Activated naive CD8-positive, alpha-beta T cell (primary cell): ENCODE results near the gene GUK1.
A peak's percentile ranks its signal among the peaks of the same experiment; 100 is the strongest.

ENCODE experiments used
- H3K27ac Mint-ChIP-seq: one replicate; pipeline ENCODE4 v1.8.0; 2021; ENCODE audit warnings: mixed read lengths
- H3K27me3 Mint-ChIP-seq: one replicate; pipeline ENCODE4 v1.8.0; 2021; ENCODE audit warnings: mixed read lengths
- H3K36me3 Mint-ChIP-seq: one replicate; pipeline ENCODE4 v1.8.0; 2021; ENCODE audit warnings: mixed read lengths
- H3K4me1 Mint-ChIP-seq: one replicate; pipeline ENCODE4 v1.8.0; 2021; ENCODE audit warnings: low read depth, mixed read lengths
- H3K4me3 Mint-ChIP-seq: one replicate; pipeline ENCODE4 v1.8.0; 2021; ENCODE audit warnings: mild to moderate bottlenecking, mixed read lengths
- H3K9me3 Mint-ChIP-seq: one replicate; pipeline ENCODE4 v1.8.0; 2021; ENCODE audit warnings: low read depth, mixed read lengths

The GUK1 gene

DNA sequence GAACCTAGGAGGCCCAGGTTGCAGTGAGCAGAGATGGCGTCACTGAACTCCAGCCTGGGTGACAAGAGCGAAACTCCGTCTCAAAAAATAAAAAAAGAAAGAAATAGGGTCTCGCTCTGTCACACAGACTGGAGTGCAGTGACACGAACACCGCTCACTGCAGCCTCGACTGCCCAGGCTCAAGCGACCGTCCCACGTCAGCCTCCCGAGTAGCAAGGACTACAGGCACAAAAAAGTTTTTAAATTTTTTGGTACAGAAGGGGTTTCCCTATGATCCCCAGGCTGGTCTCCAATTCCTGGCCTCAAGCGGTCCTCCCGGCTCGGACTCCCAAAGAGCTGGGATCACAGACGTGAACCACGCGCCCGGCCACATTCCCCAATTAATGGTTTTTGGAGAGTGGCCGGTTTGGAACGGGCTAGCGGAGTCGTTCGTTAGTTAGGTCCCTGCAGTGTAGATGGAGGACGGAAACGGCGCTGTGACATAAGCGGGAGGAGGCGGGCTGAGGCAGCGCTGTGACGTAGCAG lies 611 bp upstream of the GUK1 start:
- H3K4me3 Mint-ChIP-seq, result peak overlapping the region; percentile 98
- H3K27me3 Mint-ChIP-seq, result no peaks in the 10 kb centered on the region
- no peaks in the 10 kb centered on the region for H3K9me3 Mint-ChIP-seq
- peak overlapping the region; percentile 93 for H3K27ac Mint-ChIP-seq
- peaks cover 24% of the 10 kb centered on the region for H3K4me1 Mint-ChIP-seq
- no peaks in the 10 kb centered on the region for H3K36me3 Mint-ChIP-seq

DNA sequence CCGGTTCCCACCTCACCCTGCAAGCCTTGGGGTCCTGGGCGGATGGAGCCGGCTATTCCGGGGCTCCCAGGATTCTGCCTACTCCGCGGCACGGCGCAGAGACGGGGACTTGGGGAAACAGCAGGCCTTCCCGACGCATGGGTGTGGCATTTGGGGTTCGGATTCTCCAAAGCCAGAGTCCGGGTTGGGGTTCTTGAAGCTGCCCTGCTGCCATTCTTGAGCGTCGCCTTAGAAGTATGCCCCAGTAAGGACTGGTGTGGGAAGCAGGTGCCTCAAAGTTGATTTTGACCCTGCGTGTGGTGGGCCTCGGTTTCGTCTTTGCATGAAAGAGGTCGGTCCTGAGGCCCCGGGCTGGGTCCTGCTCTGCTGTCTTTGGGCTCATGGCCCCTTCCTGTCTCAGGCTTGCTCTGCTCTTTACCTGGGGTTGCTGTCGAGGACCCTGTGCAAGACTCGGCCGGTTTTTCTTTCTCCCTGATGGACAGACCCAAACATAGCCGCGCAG lies 696 bp downstream of the GUK1 start:
- Mint-ChIP-seq H3K36me3 (no peaks in the 10 kb centered on the region), H3K4me3 (peak overlapping the region; percentile 98), H3K4me1 (peaks cover 27% of the 10 kb centered on the region), H3K27ac (peak overlapping the region; percentile 95), H3K27me3 (no peaks in the 10 kb centered on the region), H3K9me3 (no peaks in the 10 kb centered on the region)

DNA sequence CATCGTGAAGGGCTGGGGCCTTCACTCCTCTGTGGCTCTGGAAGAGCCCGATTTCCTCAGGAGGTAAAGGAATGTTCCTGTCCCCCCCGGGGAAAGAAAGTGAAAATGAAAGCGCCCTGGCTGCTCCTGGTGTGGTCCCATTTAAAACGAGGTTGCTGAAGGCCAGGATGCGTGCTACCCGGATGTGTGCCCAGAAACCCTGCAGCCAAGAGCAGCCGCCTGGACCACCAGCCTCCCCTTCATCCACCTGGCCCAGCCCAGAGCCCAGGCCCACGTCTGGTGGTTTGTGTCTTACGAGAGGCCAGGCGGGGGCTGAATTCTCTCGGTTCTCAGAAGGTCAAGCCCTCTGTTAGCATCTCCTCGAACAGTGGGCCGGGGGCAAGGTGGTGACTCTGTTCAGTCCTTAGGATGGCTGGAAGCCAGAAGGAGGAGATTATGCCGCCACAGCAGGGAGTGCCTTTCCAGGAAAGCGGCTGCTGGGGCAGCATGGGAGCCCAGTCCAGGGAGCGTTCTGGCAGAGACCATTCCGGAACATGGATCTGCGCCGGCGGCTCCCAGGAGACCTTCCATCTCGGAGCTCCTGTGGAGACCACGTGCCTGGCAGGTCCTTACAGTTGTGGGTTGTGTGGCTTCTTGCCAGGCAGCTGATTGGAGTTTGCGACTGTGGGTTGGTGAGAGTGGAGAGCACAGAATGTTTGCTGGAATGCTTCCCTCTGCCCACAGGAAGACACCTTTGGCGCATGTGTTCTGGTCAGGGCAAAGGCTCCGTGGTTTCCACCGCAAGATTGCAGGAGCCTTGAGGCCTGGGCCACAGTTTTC lies 1.4 kb downstream of the GUK1 start:
- H3K27ac Mint-ChIP-seq, result peak overlapping the region; percentile 95
- H3K9me3 Mint-ChIP-seq, result no peaks in the 10 kb centered on the region
- peaks cover 27% of the 10 kb centered on the region for H3K4me1 Mint-ChIP-seq
- no peaks in the 10 kb centered on the region for H3K27me3 Mint-ChIP-seq
- H3K36me3 Mint-ChIP-seq, result no peaks in the 10 kb centered on the region
- peak overlapping the region; percentile 98 for H3K4me3 Mint-ChIP-seq

DNA sequence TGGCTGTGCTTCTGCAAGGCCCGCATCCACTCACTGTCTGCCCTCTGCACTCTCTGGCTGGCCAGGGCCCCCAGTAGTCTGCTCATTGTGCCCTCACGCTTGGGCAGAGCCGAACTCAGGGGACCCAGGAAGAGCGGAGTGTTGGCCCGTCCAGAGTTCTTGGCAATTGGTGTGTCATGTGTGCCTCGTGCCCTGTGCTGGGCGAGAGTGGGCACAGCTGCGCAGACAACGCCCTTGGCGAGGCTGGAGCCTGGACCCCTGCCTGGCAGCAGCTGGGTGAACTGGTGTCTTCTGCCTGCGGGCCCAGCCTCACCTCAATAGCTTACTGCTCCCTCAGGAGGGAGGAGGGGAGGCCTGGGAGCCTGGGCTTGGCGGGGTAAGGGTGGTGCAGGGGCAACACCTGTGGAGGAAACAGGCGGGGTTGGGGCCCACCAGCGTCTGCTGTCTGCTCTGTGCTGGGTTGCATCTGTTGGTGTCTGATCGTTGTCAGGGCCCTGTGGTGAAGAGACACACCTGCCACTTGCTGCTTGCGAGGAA lies 2.1 kb downstream of the GUK1 start:
- Mint-ChIP-seq H3K4me1 (peaks cover 27% of the 10 kb centered on the region), H3K27me3 (no peaks in the 10 kb centered on the region), H3K27ac (peak overlapping the region; percentile 95), H3K9me3 (no peaks in the 10 kb centered on the region), H3K36me3 (no peaks in the 10 kb centered on the region), H3K4me3 (peak overlapping the region; percentile 98)

DNA sequence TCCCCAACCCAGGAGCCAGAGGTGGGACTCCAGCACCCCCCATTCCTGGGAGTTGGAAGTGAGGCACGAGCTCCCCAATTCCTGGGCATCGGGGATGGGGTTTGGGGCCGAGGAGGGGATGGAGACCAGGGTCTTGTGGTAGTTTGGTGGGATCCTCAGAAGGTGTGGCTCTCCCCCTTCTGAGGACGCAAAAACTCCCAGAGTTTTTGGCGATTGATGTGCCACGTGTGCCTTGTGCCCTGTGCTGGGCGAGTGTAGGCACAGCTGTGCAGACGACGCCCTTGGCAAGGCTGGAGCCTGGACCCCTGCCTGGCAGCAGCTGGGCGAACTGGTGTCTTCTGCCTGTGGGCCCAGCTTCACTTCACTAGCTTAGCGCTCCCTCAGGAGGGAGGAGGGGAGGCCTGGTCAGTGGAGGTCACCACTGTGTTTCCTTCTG lies 2.6 kb downstream of the GUK1 start:
- no peaks in the 10 kb centered on the region for H3K36me3 Mint-ChIP-seq
- no peaks in the 10 kb centered on the region for H3K9me3 Mint-ChIP-seq
- peak overlapping the region; percentile 76 for H3K27ac Mint-ChIP-seq
- peaks cover 27% of the 10 kb centered on the region for H3K4me1 Mint-ChIP-seq
- peak overlapping the region; percentile 98 for H3K4me3 Mint-ChIP-seq
- no peaks in the 10 kb centered on the region for H3K27me3 Mint-ChIP-seq

DNA sequence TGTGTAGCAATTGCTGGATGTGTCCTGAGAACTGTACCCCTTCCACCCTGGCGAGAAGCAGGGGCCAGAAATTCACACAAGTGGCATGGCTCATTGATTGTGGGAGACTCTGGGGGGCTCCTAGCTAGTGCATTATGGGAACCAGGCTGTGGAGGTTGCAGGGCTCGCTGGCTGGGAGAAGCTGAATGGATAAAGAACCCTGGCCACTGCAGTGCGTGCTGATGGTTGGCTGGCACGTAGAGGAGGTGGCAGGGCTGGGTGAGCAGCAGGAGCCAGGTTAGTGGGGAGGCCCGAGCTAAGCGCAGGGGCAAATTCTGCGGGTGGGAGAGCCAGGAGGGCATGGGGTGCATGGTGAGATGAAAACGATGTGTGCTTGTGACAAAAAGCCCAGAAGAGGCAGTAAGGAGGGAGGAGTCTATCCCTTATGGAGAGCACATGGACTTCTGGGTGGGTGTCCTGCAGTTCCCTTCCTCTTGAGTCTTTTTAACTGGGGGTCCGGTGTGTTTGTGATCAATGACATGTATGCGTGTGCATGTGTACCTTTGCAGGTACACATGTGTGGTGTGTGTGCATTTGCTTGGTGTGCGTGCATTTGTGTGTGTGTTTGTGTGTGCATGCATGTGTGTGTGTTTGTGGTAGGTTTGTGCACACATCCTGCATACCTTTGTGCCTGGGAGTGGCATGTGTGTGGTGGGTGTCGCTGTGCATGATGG lies 3.6 kb downstream of the GUK1 start:
- H3K27me3 Mint-ChIP-seq, result no peaks in the 10 kb centered on the region
- no peaks in the 10 kb centered on the region for H3K9me3 Mint-ChIP-seq
- H3K27ac Mint-ChIP-seq, result peak overlapping the region; percentile 76
- H3K4me3 Mint-ChIP-seq, result peak overlapping the region; percentile 98
- H3K36me3 Mint-ChIP-seq, result no peaks in the 10 kb centered on the region
- peaks cover 27% of the 10 kb centered on the region for H3K4me1 Mint-ChIP-seq

DNA sequence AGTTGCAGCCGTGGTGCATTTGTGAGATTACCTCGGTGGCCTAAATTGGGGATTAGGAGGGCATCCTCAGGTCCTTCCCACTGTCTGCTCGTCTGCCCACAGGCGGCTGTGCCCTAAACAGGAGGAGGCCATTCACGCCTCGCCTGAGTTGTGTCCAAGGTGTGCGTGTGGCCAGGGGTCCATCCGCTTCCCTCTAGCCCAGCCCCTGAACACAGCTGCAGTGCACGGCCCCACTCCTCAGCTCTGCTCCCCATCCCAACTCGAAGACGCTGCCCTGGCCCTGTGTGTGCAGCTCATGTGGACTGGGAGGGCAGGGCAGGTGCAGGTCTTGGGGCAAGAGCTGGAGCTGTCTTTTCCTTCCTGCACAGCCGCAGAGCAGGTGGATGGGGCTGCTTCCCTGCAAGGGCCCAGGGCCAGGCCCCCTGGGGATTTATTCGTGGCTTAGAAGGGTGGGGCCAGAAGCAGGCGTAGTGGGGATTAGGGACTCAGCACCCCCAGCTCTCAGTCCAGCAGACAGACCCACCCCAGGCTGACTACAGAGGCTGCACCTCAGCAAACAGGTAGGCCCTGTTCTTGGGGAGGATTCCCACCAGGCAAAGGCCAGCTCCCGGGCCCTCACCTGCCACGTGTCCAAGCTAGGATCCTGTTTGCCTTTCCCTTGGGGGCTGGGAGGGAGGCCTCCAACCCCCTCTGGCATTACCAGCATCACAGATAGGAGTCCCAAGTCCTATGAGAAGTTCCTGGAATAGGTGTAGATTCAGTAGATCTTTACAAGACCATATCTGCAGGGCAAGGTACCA lies 4.3 kb downstream of the GUK1 start:
- peak overlapping the region; percentile 98 for H3K4me3 Mint-ChIP-seq
- H3K9me3 Mint-ChIP-seq, result no peaks in the 10 kb centered on the region
- H3K27me3 Mint-ChIP-seq, result no peaks in the 10 kb centered on the region
- H3K27ac Mint-ChIP-seq, result no peak overlapping the region
- peaks cover 27% of the 10 kb centered on the region for H3K4me1 Mint-ChIP-seq
- no peaks in the 10 kb centered on the region for H3K36me3 Mint-ChIP-seq

DNA sequence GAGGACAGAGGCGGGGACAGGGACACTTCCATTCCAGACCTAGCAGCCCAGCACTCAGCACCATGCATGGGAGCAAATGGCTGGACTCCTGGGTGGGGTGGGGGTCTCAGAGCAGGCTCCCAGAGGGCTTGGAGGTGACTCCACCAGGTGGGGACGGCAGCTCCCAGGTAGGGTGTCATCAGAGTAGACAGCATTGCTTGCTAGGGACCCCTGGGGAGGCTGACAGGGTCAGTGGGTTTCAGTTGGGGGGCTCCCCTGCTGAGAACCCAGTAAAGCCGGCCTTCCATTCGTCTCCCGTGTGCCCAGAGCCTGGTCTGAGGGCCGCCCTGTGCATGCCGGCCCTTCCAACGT lies 4.9 kb downstream of the GUK1 start:
- Mint-ChIP-seq H3K27me3 (no peaks in the 10 kb centered on the region), H3K4me3 (no peak overlapping the region), H3K4me1 (peaks cover 27% of the 10 kb centered on the region), H3K27ac (no peak overlapping the region), H3K36me3 (no peaks in the 10 kb centered on the region), H3K9me3 (no peaks in the 10 kb centered on the region)

DNA sequence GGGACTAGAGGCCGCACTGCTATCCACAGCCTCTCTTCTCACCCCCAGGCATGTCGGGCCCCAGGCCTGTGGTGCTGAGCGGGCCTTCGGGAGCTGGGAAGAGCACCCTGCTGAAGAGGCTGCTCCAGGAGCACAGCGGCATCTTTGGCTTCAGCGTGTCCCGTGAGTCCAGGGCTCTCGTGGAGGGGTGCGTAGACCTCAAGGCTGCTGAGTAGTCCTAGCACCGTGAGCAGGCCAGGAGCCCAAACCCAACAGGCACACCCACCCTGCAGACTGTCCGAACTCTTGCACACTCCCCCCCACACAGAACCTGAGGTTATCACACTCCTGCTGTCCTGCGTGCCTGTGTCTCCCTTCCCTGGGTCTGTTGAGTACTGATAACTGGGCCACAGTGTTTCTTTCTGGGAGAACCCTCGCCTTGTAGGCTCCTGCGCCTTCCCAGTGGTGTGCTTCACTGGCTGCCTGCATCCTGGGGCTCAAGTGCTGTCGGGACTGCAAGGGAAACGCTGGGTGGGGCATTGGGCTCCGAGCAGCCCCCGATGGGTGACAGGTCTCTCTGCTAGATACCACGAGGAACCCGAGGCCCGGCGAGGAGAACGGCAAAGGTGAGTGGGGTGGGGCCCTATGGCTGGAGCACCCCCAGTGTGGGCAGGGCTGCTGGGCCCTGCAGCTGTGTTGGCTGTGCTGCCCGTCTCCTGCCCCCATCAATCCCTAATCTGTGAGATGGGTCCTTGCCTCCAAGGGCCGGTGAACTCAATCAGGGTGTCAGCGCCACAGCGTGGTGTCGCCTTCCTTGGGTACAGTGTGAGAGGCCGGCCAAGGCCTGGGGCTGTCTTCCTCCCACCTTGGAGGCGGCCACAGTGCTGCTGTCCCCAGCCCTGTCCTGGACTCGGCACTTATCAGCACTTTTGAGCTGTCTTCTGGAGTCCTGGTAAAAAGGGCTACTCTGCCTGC lies 5.7 kb downstream of the GUK1 start:
- Mint-ChIP-seq H3K27me3 (no peaks in the 10 kb centered on the region), H3K4me3 (no peak overlapping the region), H3K27ac (no peak overlapping the region), H3K9me3 (no peaks in the 10 kb centered on the region), H3K36me3 (no peaks in the 10 kb centered on the region), H3K4me1 (peaks cover 27% of the 10 kb centered on the region)

DNA sequence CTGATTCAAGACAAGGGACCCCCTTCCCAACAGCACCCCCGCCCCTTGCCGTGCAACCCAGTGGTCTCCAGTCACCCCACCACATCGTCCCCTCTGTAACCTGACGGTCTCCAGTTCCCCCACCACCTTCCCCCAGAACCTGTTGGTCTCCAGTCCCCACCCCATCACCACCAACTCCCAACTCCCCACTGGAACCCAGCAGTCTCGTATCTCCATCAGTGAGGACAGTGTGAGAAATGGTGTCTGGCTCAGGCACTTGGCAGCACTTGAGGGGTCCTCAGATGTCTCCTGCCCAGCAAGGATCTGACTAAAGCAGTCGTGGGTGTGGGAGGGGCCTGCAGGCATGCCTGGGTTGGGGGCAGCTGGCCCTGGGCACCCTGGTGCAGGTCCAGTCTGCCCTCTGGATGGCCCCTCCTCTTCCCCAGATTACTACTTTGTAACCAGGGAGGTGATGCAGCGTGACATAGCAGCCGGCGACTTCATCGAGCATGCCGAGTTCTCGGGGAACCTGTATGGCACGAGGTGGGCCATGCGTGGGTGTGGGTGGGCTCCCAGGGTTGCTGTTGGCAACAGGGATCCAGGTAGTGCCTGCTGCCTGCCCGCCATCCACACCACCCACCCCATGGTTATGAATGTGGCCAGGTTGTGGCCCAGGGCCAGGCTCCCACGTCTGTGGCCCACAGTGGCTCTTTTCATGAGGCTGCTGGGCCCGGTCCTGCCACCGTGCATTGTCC lies 6.5 kb downstream of the GUK1 start:
- no peak overlapping the region for H3K4me3 Mint-ChIP-seq
- H3K4me1 Mint-ChIP-seq, result peaks cover 27% of the 10 kb centered on the region
- H3K27me3 Mint-ChIP-seq, result no peaks in the 10 kb centered on the region
- H3K9me3 Mint-ChIP-seq, result no peaks in the 10 kb centered on the region
- no peaks in the 10 kb centered on the region for H3K36me3 Mint-ChIP-seq
- H3K27ac Mint-ChIP-seq, result no peak overlapping the region

DNA sequence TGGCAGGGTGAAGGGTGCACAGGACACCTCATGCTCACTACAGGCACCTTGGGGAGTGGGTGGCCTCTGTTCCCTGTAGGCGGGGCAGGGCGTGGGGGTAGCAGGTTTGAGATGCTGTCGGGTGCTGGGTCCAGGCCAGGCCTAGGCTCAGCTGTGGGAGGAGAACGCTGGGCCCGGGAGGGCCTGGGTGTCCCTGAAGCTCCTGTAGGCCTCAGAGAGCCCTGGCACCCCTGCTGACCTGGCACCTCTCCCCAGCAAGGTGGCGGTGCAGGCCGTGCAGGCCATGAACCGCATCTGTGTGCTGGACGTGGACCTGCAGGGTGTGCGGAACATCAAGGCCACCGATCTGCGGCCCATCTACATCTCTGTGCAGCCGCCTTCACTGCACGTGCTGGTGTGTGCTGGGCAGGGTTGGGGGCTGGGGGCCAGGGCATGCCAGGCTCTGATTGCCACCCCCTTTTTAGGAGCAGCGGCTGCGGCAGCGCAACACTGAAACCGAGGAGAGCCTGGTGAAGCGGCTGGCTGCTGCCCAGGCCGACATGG lies 7.1 kb downstream of the GUK1 start:
- Mint-ChIP-seq H3K27ac (no peak overlapping the region), H3K4me1 (peaks cover 23% of the 10 kb centered on the region), H3K36me3 (no peaks in the 10 kb centered on the region), H3K4me3 (no peak overlapping the region), H3K27me3 (no peaks in the 10 kb centered on the region), H3K9me3 (no peaks in the 10 kb centered on the region)

DNA sequence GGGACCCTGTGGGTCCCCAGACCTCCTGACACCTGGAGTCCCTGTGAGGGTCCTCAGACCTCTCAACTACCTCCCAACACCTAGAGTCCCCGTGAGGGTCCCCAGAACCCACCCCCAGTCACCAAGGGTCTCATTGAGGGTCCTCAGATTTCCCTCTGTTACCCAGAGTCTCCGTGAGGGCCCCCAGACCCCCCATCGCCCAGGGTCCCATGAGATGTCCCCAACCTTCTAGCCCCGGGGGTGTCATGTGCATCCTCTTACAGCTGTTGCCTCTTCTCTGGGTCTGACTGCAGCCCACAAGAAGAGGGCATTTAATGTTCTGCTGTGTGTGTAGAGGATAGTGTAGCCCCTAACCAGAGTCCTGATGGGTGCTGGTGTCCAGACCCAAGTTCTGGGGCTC lies 7.7 kb downstream of the GUK1 start:
- Mint-ChIP-seq H3K4me1 (peaks cover 20% of the 10 kb centered on the region), H3K36me3 (no peaks in the 10 kb centered on the region), H3K27me3 (no peaks in the 10 kb centered on the region), H3K27ac (no peak overlapping the region), H3K4me3 (no peak overlapping the region), H3K9me3 (no peaks in the 10 kb centered on the region)
